GM23248 (cell line): ENCODE measurements around the gene PROM2.

Source experiments
- EZH2 ChIP-seq: fragments of 200-600 bp; sonication (generic); IDR thresholded peaks from 2 replicates; pipeline ENCODE4 v1.6.1; 2018; ENCODE audit warnings: antibody characterized with exemption, mild to moderate bottlenecking; ENCODE audit not compliant: insufficient read depth, poor library complexity, severe bottlenecking
- EZH2phosphoT487 ChIP-seq: fragments of 200-600 bp; sonication (generic); IDR thresholded peaks from 2 replicates; pipeline ENCODE4 v1.6.1; 2018; ENCODE audit warnings: antibody characterized with exemption, moderate library complexity, mild to moderate bottlenecking, low read depth; ENCODE audit not compliant: insufficient read depth

DNA sequence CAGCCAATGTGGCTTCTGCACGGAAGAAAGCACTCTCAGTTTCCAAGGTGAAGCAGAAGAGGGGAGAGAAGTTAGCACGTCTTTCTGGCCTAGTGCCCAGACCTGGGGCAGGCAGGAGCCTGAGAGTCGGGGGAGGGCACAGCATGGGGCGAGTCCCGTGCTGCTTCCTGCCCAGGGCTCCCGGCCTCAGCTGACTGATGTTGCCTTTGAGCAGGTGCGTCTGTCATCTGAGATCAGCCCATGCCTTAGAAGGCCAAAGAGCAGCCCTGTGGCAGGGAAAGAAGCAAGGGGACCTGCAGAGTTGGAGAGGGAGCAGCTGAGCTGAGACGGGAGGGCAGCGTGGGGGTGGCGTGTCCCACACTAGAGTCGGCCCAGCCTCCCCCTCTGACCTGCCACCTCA is 26.2 kb downstream of the PROM2 start:
- TF ChIP-seq EZH2: no peak
- TF ChIP-seq EZH2phosphoT487: no peak
